22Rv1 (cell line): ENCODE measurements around the gene CRYAA.

Experiments
- ZFX ChIP-seq: fragments of 450-650 bp; IDR thresholded peaks from 2 replicates; pipeline ENCODE4 v1.6.1; 2017; ENCODE audit warnings: antibody characterized with exemption, borderline replicate concordance
- TF ChIP-seq, protein P1 (sequence below): fragments of 450-650 bp; IDR thresholded peaks from 2 replicates; pipeline ENCODE4 v1.5.1; 2017; ENCODE audit warnings: mild to moderate bottlenecking

- TF ChIP-seq, protein P1, sequence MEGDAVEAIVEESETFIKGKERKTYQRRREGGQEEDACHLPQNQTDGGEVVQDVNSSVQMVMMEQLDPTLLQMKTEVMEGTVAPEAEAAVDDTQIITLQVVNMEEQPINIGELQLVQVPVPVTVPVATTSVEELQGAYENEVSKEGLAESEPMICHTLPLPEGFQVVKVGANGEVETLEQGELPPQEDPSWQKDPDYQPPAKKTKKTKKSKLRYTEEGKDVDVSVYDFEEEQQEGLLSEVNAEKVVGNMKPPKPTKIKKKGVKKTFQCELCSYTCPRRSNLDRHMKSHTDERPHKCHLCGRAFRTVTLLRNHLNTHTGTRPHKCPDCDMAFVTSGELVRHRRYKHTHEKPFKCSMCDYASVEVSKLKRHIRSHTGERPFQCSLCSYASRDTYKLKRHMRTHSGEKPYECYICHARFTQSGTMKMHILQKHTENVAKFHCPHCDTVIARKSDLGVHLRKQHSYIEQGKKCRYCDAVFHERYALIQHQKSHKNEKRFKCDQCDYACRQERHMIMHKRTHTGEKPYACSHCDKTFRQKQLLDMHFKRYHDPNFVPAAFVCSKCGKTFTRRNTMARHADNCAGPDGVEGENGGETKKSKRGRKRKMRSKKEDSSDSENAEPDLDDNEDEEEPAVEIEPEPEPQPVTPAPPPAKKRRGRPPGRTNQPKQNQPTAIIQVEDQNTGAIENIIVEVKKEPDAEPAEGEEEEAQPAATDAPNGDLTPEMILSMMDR = no peak
- TF ChIP-seq ZFX = no peak
These were observed 38.2 kb downstream of the CRYAA start for GRCh38 chr21:43207043-43207315.
